A549 (cell line): ENCODE measurements around the gene ARHGAP25.

Source experiments
- CHD2 ChIP-seq: fragments of 150-350 bp; IDR thresholded peaks from 2 replicates; pipeline ENCODE4 v1.6.1; 2014; ENCODE audit warnings: low read length; ENCODE audit not compliant: partially characterized antibody
- CTCF ChIP-seq: fragments of >200 bp; sonication (Bioruptor Twin); formaldehyde crosslinking; IDR thresholded peaks from 3 replicates; pipeline ENCODE4 v1.5.1; 2016
- ELK1 ChIP-seq: fragments of 150-350 bp; IDR thresholded peaks from 2 replicates; pipeline ENCODE4 v1.6.1; 2014; ENCODE audit warnings: low read depth, mild to moderate bottlenecking, low read length
- GATA3 ChIP-seq: IDR thresholded peaks from 2 replicates; pipeline ENCODE4 v1.6.1; 2012; ENCODE audit warnings: borderline replicate concordance
- JUNB ChIP-seq: fragments of >200 bp; sonication (Bioruptor Twin); formaldehyde crosslinking; IDR thresholded peaks from 2 replicates; pipeline ENCODE4 v1.6.1; 2016
- PHF8 ChIP-seq: fragments of 200-600 bp; sonication (generic); IDR thresholded peaks from 2 replicates; pipeline ENCODE4 v1.6.1; 2016; ENCODE audit warnings: low read depth, mild to moderate bottlenecking, antibody characterized with exemption, moderate library complexity, borderline replicate concordance
- POLR2A ChIP-seq: IDR thresholded peaks from 2 replicates; pipeline ENCODE4 v1.6.1; 2012; ENCODE audit warnings: mild to moderate bottlenecking, low read length
- POLR2AphosphoS2 ChIP-seq: conservative IDR thresholded peaks from 2 replicates; pipeline ENCODE4 v1.6.1; 2012; ENCODE audit warnings: low read length, improper control_type of control experiment, inconsistent platforms
- RNF2 ChIP-seq: fragments of 200-600 bp; sonication (generic); IDR thresholded peaks from 2 replicates; pipeline ENCODE4 v1.6.1; 2016; ENCODE audit warnings: low read depth, mild to moderate bottlenecking, antibody characterized with exemption, moderate library complexity, borderline replicate concordance
- SREBF2 ChIP-seq: fragments of 450-650 bp; IDR thresholded peaks from 2 replicates; pipeline ENCODE4 v1.6.1; 2014; ENCODE audit warnings: mild to moderate bottlenecking, moderate library complexity
- ZFP36 ChIP-seq: fragments of 450-650 bp; IDR thresholded peaks from 2 replicates; pipeline ENCODE4 v1.6.1; 2014; ENCODE audit warnings: borderline replicate concordance; ENCODE audit not compliant: partially characterized antibody
- TF ChIP-seq, protein P1 (sequence below): fragments of 450-650 bp; IDR thresholded peaks from 2 replicates; pipeline ENCODE4 v1.6.1; 2014; ENCODE audit warnings: antibody characterized with exemption

GRCh38 chr2:68855550-68855949, 120.9 kb downstream of the ARHGAP25 start:
- TF ChIP-seq SREBF2 (no peak), POLR2A (no peak), CTCF (no peak), GATA3 (no peak), ELK1 (no peak), CHD2 (no peak), ZFP36 (no peak), PHF8 (no peak), POLR2AphosphoS2 (no peak), JUNB (no peak), RNF2 (no peak)
- TF ChIP-seq, protein P1, sequence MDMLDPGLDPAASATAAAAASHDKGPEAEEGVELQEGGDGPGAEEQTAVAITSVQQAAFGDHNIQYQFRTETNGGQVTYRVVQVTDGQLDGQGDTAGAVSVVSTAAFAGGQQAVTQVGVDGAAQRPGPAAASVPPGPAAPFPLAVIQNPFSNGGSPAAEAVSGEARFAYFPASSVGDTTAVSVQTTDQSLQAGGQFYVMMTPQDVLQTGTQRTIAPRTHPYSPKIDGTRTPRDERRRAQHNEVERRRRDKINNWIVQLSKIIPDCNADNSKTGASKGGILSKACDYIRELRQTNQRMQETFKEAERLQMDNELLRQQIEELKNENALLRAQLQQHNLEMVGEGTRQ, result no peak
